A673 (cell line): ENCODE data around the gene MAP2K5. TPM values are rescaled to one million over a fixed set of nuclear protein-coding genes. Genes with fewer than 3 reads are reported as not detected.

Source experiments
- BruUV-seq: library from RNA; stranded (reverse); fragments of 400-500 nt; replicated peaks from 2 replicates; lab custom pipeline; 2021; lab: Mats Ljungman, UMichigan
- CTCF ChIA-PET: fragments of 300-600 bp; sonication (Branson Sonifier 250); formaldehyde crosslinking; loops from one replicate; lab custom pipeline; 2022; ENCODE audit warnings: antibody characterized with exemption; lab: Charles Lee
- POLR2A ChIA-PET: fragments of 300-600 bp; sonication (Branson Sonifier 250); formaldehyde crosslinking; loops from one replicate; lab custom pipeline; 2022; ENCODE audit warnings: antibody characterized with exemption; ENCODE audit not compliant: low non-redundant PET; lab: Charles Lee
- DNase-seq: peaks from one replicate; pipeline ENCODE4 v3.0.0-alpha.2; 2015; ENCODE audit warnings: low spot score
- H3K27ac ChIP-seq: fragments of 200-600 bp; sonication (generic); 2 replicates; pipeline ENCODE4 v1.5.1; 2016; ENCODE audit warnings: mixed run types, low read depth, mild to moderate bottlenecking, mixed read lengths, antibody characterized with exemption, low read length; ENCODE audit not compliant: poor library complexity, severe bottlenecking
- H3K27me3 ChIP-seq: fragments of 200-600 bp; sonication (generic); replicated peaks from 2 replicates; pipeline ENCODE4 v1.6.1; 2017; ENCODE audit warnings: mixed run types, low read depth, mild to moderate bottlenecking, mixed read lengths, antibody characterized with exemption, low read length; ENCODE audit not compliant: insufficient read depth, poor library complexity
- H3K36me3 ChIP-seq: fragments of 200-600 bp; sonication (generic); 2 replicates; pipeline ENCODE4 v1.6.1; 2016; ENCODE audit warnings: mixed run types, mild to moderate bottlenecking, mixed read lengths, antibody characterized with exemption, low read length; ENCODE audit not compliant: insufficient read depth, poor library complexity, severe bottlenecking
- H3K4me1 ChIP-seq: fragments of 200-600 bp; sonication (generic); 2 replicates; pipeline ENCODE4 v1.6.1; 2017; ENCODE audit warnings: mixed run types, mild to moderate bottlenecking, mixed read lengths, antibody characterized with exemption, low read length; ENCODE audit not compliant: insufficient read depth, poor library complexity, severe bottlenecking
- H3K4me3 ChIP-seq: fragments of 200-600 bp; sonication (generic); 2 replicates; pipeline ENCODE4 v1.5.1; 2016; ENCODE audit warnings: low read depth, mixed run types, mild to moderate bottlenecking, mixed read lengths, low read length; ENCODE audit not compliant: poor library complexity, severe bottlenecking
- H3K9me3 ChIP-seq: fragments of 200-600 bp; sonication (generic); 2 replicates; pipeline ENCODE4 v1.6.1; 2016; ENCODE audit warnings: mixed run types, low read depth, mild to moderate bottlenecking, mixed read lengths, antibody characterized with exemption, low read length; ENCODE audit not compliant: poor library complexity, severe bottlenecking
- CTCF ChIP-seq: fragments of 300-800, 200-600 bp; sonication (generic); conservative IDR thresholded peaks from 2 replicates; pipeline ENCODE4 v1.5.1; 2017; ENCODE audit warnings: low read depth, mild to moderate bottlenecking, antibody characterized with exemption, low read length, moderate library complexity, mixed read lengths
- EZH2 ChIP-seq: fragments of 200-600 bp; sonication (generic); IDR thresholded peaks from 2 replicates; pipeline ENCODE4 v1.6.1; 2017; ENCODE audit warnings: borderline replicate concordance, low read depth, mild to moderate bottlenecking, mixed read lengths, antibody characterized with exemption, low read length; ENCODE audit not compliant: poor library complexity, severe bottlenecking
- intact Hi-C: fragments of 100-400 bp; cut with micrococcal nuclease; formaldehyde crosslinking; loops from one replicate; pipeline ENCODE4 v1.10.0; 2022; ENCODE audit not compliant: unreplicated experiment
- total RNA-seq: library from RNA; stranded (reverse); gene quantifications from 2 replicates; pipeline ENCODE4 v1.2.3, GENCODE V29; 2021

The MAP2K5 gene
- total RNA-seq, 1 experiment from 2014 or later: 62.8 TPM

GRCh38 chr15:67781061-67781460 lies 238.6 kb downstream of the MAP2K5 start:
- no TSS peak for BruUV-seq
- Histone ChIP-seq H3K27me3 (no peaks in the 10 kb centered on the region), H3K4me1 (peaks cover 14% of the 10 kb centered on the region), H3K9me3 (no peaks in the 10 kb centered on the region), H3K4me3 (no peak overlapping the region), H3K36me3 (no peaks in the 10 kb centered on the region), H3K27ac (no peak overlapping the region)
- POLR2A ChIA-PET: no interaction called here
- intact Hi-C loops: no loop called here
- CTCF ChIA-PET: no interaction called here
- DNase-seq: no peak
- TF ChIP-seq CTCF (no peak), EZH2 (no peak)

- peak; percentile 67 for DNase-seq
- ChIA-PET POLR2A (no interaction called here), CTCF (no interaction called here)
- no peaks in the 10 kb centered on the region for H3K36me3 ChIP-seq
- no peak overlapping the region for H3K4me3 ChIP-seq
- H3K4me1 ChIP-seq: peaks cover 14% of the 10 kb centered on the region
- H3K9me3 ChIP-seq: no peaks in the 10 kb centered on the region
- no TSS peak for BruUV-seq
- no peak overlapping the region for H3K27ac ChIP-seq
- intact Hi-C loops: no loop called here
- no peak for TF ChIP-seq CTCF
- no peaks in the 10 kb centered on the region for H3K27me3 ChIP-seq
Measured at GRCh38 chr15:67781907-67782690, 239.6 kb downstream of the MAP2K5 start.

- intact Hi-C loops: no loop called here
- BruUV-seq: no TSS peak
- ChIA-PET POLR2A (no interaction called here), CTCF (no interaction called here)
- no peak for DNase-seq
- H3K27me3 ChIP-seq: no peaks in the 10 kb centered on the region
- no peaks in the 10 kb centered on the region for H3K36me3 ChIP-seq
- peaks cover 14% of the 10 kb centered on the region for H3K4me1 ChIP-seq
- no peak overlapping the region for H3K27ac ChIP-seq
- H3K4me3 ChIP-seq: no peak overlapping the region
- TF ChIP-seq CTCF (no peak), EZH2 (no peak)
- no peaks in the 10 kb centered on the region for H3K9me3 ChIP-seq
Measured at GRCh38 chr15:67782691-67782991, 240.1 kb downstream of the MAP2K5 start.
